BJ (cell line): Measurements from ENCODE around the gene CPNE4. TPM values are rescaled to one million over a fixed set of nuclear protein-coding genes. Genes with fewer than 3 reads are reported as not detected.

Experiments used
- CTCF ChIA-PET: fragments of 350-600 bp; formaldehyde crosslinking; extraction: SDS; loops from one replicate; lab custom pipeline; 2021; ENCODE audit warnings: antibody characterized with exemption, inconsistent platforms; lab: Yijun Ruan, JAX
- POLR2A ChIA-PET: fragments of 300-600 bp; sonication (Branson Sonifier 250); formaldehyde crosslinking; extraction: SDS; loops from one replicate; lab custom pipeline; 2021; ENCODE audit warnings: antibody characterized with exemption; lab: Charles Lee
- DNase-seq: peaks from one replicate; pipeline ENCODE4 v3.0.0-alpha.2; 2011; ENCODE audit warnings: low read depth
- H3K27me3 ChIP-seq: 2 replicates; pipeline ENCODE4 v1.6.0; 2011; ENCODE audit warnings: low read length; ENCODE audit not compliant: control insufficient read depth, insufficient read depth
- H3K36me3 ChIP-seq: 2 replicates; pipeline ENCODE4 v1.5.1; 2011; ENCODE audit warnings: low read length; ENCODE audit not compliant: control insufficient read depth, insufficient read depth
- H3K4me3 ChIP-seq: 2 replicates; pipeline ENCODE4 v1.5.1; 2011; ENCODE audit warnings: low read depth, mild to moderate bottlenecking, control low read depth, low read length
- polyA plus RNA-seq: library from polyadenylated mRNA; depleted of rRNA; stranded (reverse); fragments of >200 nt; gene quantifications from 2 replicates; pipeline ENCODE4 v1.2.3, GENCODE V29; 2011
- TF ChIP-seq, protein P1 (sequence below): IDR thresholded peaks from 2 replicates; pipeline ENCODE4 v1.5.1; 2011; ENCODE audit warnings: low read depth, mild to moderate bottlenecking, control low read depth, inconsistent platforms, low read length, moderate library complexity; ENCODE audit not compliant: insufficient read depth

The CPNE4 gene
- polyA plus RNA-seq, 1 experiment: not detected

DNA sequence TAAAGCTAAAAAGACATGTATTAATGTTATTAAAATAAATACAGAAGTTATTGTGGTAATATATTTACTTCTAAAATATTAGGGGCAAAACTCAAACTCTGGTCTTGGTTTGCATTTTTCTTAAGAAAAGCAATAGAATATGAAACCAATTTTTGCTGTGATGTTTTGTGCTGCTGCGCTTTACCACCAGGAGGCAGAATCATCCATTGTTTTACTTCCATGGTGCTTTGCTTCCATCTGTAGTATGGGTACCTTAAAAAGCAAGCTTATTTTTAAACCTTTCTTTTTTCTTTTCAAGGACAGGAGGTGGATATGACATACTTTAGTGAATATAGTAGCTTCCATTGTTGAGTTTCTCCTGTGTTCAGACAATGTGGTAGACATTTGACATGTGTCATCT, 485.5 kb downstream of the CPNE4 start:
- DNase-seq: no peak
- H3K4me3 ChIP-seq: no peak overlapping the region
- H3K36me3 ChIP-seq: no peaks in the 10 kb centered on the region
- ChIA-PET CTCF (interaction anchor here (1.0 to 2.1 kb wide), 4 partner anchors 8 to 21 kb away, joined by 3 to 6 read pairs (median 4); no protein-coding TSS in a partner anchor), POLR2A (no interaction called here)
- no peaks in the 10 kb centered on the region for H3K27me3 ChIP-seq
- TF ChIP-seq, protein P1, sequence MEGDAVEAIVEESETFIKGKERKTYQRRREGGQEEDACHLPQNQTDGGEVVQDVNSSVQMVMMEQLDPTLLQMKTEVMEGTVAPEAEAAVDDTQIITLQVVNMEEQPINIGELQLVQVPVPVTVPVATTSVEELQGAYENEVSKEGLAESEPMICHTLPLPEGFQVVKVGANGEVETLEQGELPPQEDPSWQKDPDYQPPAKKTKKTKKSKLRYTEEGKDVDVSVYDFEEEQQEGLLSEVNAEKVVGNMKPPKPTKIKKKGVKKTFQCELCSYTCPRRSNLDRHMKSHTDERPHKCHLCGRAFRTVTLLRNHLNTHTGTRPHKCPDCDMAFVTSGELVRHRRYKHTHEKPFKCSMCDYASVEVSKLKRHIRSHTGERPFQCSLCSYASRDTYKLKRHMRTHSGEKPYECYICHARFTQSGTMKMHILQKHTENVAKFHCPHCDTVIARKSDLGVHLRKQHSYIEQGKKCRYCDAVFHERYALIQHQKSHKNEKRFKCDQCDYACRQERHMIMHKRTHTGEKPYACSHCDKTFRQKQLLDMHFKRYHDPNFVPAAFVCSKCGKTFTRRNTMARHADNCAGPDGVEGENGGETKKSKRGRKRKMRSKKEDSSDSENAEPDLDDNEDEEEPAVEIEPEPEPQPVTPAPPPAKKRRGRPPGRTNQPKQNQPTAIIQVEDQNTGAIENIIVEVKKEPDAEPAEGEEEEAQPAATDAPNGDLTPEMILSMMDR: peak; percentile 32; the same call in 1 of the 2 replicates

DNA sequence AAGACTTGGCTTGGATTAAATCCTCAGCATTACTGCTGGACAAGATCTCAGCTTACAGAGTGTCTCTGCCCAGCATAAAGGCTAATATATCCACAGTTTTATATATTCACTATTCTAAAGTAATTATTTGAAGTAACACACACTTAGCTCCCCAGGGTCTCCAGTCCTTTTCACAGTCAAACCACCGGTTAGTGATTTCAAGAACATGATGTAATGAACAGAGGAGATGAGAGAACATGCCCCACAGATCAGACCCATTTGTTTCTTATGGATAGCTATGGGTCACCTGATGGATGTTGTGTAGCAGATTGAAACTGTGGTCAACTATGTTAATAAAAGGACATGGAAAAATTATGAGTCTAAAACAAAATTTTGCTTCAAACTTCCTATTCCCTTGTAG, 487.2 kb downstream of the CPNE4 start:
- H3K4me3 ChIP-seq: no peak overlapping the region
- TF ChIP-seq, protein P1: no peak
- no peaks in the 10 kb centered on the region for H3K36me3 ChIP-seq
- ChIA-PET CTCF (interaction anchor here (1.4 kb wide), 1 partner anchor 12 kb away, joined by 3 read pairs; no protein-coding TSS in a partner anchor), POLR2A (no interaction called here)
- no peak for DNase-seq
- no peaks in the 10 kb centered on the region for H3K27me3 ChIP-seq

DNA sequence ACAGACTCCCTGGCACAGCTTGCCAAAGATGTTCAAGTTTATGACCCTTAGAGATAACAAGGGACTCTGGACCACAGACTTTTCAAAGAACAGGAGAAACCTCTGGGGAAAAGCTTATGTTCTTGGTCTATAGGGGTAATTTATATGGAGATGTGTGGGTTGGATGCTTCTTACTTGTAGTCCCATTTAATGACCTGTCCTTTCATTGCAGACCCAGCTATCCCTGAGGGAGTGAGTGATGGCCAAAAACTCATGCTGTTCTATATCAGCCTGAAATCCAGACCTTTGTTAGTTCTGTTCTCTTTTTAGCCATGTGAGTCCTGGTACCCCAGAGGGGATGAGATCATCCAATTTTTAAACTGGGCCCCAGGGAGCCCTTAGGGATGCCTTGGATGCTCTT, 488.4 kb downstream of the CPNE4 start:
- Histone ChIP-seq H3K4me3 (no peak overlapping the region), H3K27me3 (no peaks in the 10 kb centered on the region), H3K36me3 (no peaks in the 10 kb centered on the region)
- ChIA-PET POLR2A (no interaction called here), CTCF (no interaction called here)
- TF ChIP-seq, protein P1: no peak
- DNase-seq: no peak

DNA sequence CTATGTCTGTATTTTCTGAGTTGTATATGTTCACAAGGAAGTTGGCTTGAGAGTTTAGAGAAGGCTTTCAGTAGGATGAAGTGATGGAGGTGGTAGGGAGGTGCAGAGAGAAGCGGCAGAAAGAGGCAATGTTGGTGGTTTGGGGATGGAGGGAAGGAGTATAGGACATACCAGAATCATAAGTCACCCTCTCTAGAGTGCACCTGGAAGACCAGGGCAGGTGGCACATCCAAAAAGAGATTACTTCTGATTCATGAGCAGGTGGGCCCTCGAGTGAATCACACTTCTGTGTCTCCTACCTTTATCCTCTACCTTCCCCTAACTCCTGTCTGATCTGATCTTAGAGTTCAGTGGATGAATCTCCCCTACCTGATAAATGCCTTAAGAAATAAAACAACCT, 490.3 kb downstream of the CPNE4 start:
- Histone ChIP-seq H3K36me3 (no peaks in the 10 kb centered on the region), H3K4me3 (no peak overlapping the region), H3K27me3 (no peaks in the 10 kb centered on the region)
- ChIA-PET CTCF (interaction anchor here (0.9 to 1.2 kb wide), 2 partner anchors 13 to 173 kb away, joined by 3 to 5 read pairs; no protein-coding TSS in a partner anchor), POLR2A (no interaction called here)
- TF ChIP-seq, protein P1: no peak
- no peak for DNase-seq

DNA sequence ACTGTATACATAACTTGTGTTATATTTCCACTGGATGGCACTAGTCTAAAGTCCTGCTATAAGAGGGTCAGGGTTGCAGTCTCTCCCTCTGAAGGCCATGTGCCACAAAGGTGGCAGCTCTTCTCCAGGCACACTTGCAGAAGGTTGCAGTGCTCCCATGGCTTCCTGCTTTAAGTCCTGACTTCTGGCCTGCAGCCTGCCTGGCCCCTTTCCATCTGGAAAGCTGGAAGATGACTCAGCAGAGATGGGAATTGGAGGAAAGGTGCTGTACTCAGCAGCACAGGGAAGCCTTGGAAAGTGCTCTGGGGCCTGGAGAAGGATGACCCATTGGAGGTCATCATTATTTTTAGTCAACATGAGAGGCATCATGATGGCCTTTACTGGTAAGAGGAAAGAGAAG, 491.1 kb downstream of the CPNE4 start:
- Histone ChIP-seq H3K36me3 (no peaks in the 10 kb centered on the region), H3K27me3 (no peaks in the 10 kb centered on the region), H3K4me3 (no peak overlapping the region)
- peak; percentile 53 for DNase-seq
- TF ChIP-seq, protein P1: no peak; the same call in 1 of the 2 replicates
- POLR2A ChIA-PET: interaction anchor here (0.9 kb wide), 1 partner anchor 18 kb away, joined by 3 read pairs; no protein-coding TSS in a partner anchor
- CTCF ChIA-PET: interaction anchor here (0.9 to 1.2 kb wide), 2 partner anchors 14 to 173 kb away, joined by 3 to 5 read pairs; no protein-coding TSS in a partner anchor
